ENCODE data around the gene OIT3.

OIT3 gene

DNA sequence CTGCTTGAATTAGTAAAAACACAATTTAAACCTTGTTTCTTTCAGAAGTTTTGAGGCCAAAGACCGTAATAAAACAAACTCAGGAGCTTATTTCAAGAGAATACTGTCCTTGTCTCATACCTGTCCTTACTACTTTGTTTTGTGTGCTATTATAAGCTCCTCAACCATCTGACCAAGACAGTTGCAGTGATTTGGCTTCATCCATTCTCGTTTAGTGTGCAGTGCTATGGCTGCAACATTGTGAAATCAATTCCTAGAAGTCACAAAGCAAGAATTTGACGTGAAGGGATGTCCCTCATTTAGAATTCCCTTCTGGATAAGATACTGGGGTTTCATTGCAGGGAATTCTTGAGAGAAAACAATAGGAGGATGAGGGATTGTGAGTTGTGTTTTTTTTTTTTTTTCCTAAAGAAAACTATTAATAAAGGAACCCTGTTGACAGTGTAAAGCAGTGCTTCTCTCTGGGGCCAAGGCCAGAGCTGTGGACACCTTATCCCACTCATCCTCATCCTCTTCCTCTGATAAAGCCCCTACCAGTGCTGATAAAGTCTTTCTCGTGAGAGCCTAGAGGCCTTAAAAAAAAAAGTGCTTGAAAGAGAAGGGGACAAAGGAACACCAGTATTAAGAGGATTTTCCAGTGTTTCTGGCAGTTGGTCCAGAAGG lies at the start of gene OIT3:
OIT3 (plus strand) TSS at position 604 of the 663 bp plus-strand sequence. CDS start 60 bp downstream, outside the sequence.
- DNase-seq (ENCODE audit: low read depth in 1 of 2, low spot score in 1 of 2): no peak

DNA sequence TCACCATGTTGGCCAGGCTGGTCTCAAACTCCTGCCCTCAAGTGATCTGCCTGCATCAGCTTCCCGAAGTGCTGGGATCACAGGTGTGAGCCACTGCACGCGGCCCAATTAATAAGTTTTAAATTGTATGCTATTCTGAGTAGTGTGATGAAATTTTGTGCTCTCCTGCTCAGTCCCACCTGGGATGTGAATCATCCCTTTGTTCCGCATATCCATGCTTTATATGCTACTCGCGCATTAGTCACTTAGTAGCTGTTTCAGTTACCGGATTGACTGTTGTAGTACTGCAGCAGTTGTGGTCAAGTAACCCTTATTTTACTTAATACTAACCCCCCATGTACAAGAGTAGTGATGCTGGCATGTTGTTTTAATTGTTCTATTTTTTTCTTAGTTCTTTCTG lies 47.3 kb upstream of the OIT3 start:
- DNase-seq (ENCODE audit: low read depth in 1 of 2, low spot score in 1 of 2): no peak

DNA sequence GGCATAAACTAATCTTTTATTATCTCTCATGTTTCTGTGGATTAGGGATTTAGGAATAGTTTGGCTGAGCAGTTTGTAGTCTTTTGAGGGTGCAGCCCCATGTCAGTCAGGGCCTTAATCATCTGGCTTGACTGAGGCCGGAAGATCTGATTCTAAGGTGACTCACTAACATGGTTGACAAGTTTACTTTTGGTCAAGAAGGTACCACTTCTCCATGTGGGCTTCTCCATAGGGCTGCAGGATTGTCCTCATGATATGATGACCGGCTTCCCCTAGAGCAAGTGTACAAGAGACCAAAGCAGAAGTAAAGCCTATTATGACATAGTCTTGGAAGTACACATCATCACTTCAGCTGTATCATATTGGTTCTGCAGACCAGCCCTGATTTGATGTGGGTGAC lies 45.9 kb upstream of the OIT3 start:
- no peak for DNase-seq (ENCODE audit: low read depth in 1 of 2, low spot score in 1 of 2)

DNA sequence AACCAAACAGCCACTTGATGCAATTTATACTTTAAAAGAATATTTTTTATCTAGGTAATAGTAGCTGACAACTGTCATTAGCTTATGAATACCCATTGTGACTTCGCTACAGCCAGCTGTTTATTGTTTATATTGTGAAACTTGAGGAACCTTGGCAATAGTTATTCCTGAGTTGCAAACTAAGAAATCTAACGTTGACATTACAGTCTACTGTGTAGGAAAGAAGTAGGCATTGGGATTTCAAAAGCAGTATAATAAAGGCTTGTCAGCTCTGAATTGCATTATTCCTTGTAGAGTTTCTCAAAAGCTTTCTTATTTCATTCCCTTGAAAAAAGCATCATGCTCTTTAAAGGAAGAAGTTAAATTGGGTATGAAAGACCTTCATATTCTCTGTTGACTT lies 42.7 kb upstream of the OIT3 start:
- DNase-seq (ENCODE audit: low read depth in 1 of 2, low spot score in 1 of 2): no peak

DNA sequence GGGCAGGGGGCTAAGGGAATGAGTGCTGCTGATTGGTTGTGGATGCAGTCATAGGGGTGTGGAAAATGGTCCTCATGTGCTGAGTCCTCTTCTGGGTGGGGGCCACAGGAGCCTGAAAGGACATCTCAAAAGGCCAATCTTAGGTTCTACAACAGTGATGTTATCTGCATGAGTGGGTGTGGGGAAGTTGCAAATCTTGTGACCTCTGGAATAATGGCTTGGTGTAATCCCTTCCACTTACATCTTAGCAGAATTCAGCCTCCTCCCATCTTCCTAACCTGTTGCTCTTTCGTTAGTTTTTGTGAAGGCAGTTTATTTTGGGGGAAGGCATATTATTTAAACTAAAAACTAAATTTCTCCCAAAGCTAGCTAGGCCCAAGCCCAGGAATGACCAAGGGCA lies 42.0 kb upstream of the OIT3 start:
- DNase-seq (ENCODE audit: low read depth in 1 of 2, low spot score in 1 of 2): no peak

DNA sequence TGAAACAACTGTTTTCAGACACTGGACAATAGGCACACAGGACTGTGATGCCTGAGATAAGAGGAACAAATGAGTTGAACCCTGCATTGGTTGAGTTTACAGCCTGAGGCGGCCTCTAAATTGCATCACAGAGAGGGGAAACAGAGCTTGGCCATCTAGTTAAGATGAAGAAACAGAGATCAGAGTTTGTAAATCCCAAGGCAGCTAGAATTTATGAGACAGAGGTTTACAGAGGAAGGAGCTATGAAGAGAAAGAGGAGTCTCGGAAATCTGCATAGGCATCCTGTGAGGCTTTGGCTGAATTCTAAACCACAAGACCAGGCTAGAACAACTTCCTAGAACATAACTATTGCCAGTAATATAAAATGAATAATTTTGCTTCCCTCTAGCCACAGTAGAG lies 41.0 kb upstream of the OIT3 start:
- DNase-seq (ENCODE audit: low read depth in 1 of 2, low spot score in 1 of 2): no peak

DNA sequence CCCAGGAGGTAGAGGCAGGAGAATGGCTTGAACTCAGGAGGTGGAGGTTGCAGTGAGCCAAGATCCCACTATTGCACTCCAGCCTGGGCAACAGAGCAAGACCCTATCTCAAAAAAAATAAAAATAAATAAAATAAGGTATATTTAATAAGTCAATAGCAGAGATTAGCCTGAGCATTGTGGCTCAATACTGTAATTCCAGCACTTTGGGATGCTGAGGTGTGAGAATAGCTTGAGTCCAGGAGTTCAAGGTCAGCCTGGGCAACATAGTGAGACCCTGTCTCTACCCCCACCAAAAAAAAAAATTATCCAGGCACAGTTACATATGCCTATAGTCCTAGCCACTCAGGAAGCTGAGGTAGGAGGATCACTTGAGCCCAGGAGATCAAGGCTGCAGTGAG lies 38.4 kb upstream of the OIT3 start:
- no peak for DNase-seq (ENCODE audit: low read depth in 1 of 2, low spot score in 1 of 2)

DNA sequence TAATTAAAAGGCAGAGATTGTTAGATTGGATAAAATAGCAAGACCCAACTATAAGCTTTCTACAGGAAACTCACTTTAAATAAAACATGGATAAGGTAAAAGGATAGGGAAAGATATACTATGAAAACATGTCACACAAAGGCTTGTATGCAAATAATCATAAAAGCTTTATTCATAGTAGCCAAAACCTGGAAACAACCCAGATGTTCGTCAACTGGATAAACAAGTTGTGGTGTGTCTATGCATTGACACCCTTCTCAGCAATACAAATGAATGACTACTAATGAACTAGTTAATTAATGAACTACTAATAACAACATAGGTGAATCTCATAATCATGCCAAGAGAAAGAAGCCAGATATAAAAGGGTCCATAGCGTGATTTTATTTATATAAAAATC lies 37.7 kb upstream of the OIT3 start:
- DNase-seq (ENCODE audit: low read depth in 1 of 2, low spot score in 1 of 2): no peak

DNA sequence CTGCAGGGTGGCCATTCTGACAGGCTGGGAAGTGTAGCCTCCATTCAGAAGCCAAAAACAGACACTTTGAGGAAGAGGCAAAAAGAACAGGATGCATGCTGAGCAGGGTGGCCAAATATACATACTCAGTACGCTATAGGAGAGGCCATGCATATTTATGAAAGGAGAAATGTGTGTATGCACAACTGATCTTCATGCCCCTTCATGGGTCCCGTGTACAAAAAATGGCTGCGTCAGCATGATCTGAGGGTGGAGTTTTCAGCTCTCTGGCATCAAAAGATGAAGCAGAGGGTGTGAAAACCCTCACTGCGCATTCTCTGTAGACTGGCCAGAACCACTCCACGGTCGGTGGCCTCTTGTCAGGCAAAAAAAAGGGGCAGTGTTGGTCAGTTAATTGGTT lies 35.5 kb upstream of the OIT3 start:
- no peak for DNase-seq (ENCODE audit: low read depth in 1 of 2, low spot score in 1 of 2)

DNA sequence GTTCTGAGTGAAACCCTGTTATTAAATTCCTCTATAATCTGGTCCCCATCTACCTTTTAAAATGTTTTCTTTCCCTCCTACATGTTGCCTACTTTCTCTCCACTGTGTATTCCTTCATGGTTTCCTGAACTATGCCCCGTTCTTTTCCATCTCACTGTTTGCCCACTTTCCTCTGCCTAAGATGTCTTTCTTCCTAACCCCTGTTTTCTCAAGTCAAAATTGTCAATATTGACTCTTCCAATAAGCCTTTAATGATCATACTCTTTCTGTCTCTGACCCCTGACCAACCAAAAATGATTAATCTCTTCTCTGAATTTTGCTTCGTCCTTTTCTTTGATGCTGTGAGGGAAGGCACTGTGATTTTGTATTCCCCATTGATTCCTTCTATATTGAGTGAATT lies 30.6 kb upstream of the OIT3 start:
- no peak for DNase-seq (ENCODE audit: low read depth in 1 of 2, low spot score in 1 of 2)

DNA sequence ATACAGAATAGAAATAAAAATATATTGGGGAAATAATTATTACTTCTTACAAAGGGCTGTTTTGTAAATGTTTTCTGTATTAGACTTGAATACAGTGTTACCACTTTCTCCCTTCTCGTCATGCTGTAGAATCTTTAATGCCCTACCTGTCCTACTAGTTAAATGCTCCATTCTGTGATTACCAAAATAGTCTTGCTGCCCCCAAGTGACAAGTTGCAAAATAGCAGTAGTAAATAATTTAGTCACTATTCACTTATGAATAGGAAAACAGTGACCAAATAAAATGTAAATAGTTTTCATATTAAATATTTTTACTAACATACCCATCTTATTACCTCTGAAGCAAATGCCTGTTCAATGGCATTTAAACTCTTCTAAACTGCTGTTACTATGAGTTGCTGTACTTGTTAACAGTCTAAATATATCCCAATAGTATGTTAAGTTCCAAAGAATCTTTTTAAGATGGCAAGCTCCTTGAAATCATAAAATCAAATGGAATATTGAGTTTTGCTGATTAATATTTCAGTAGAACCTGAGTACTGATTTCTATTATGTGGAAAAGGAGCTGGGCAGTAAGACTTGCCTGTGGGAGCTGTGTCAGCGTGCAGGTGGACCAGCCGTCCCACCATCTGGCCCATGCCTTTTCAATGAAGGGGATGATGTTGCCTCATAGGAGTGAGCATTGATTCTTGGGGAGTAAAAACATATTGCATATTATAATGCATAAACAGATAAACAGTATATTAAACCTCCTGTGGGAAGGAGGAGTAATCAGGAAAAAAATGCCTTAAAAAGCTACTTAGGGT lies 18.1 kb upstream of the OIT3 start:
- no peak for DNase-seq (ENCODE audit: low read depth in 1 of 2, low spot score in 1 of 2)

DNA sequence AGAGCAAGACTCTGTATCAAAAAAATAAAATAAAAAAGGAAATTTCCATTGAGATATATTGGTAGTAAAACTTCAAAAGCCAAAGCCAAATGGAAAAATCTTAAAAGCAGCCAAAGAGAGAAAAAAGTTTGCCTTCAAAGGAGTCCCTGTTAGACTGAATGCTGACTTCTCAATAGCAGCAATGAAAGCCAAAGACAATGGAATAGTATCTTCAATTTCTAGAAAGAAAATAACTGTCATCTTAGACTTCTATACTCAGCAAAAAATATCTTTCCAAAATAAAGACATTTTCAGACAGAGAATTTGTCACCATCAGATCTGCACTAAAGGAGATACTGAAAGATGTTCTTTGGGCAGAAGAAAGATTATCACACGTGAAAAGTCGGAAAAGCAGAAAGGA lies 14.3 kb upstream of the OIT3 start:
- DNase-seq (ENCODE audit: low read depth in 1 of 2, low spot score in 1 of 2): no peak

DNA sequence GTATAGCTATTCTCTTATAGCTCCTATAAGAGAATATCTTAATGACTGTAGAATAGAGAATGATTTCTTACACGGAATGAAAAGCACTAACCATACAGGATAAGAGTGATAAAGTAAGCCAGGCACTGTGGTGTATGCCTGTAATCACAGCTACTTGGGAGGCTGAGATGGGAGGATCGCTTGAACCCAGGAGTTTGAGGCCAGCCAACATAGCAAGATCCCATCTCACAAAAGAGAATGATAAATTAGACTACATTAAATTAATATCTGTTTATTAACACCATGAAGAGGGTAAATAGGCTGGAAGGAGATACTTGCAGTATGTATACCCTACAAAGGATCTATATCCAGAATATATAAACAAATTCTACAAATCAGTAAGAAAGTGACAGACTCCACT lies 12.2 kb upstream of the OIT3 start:
- DNase-seq (ENCODE audit: low read depth in 1 of 2, low spot score in 1 of 2): no peak

DNA sequence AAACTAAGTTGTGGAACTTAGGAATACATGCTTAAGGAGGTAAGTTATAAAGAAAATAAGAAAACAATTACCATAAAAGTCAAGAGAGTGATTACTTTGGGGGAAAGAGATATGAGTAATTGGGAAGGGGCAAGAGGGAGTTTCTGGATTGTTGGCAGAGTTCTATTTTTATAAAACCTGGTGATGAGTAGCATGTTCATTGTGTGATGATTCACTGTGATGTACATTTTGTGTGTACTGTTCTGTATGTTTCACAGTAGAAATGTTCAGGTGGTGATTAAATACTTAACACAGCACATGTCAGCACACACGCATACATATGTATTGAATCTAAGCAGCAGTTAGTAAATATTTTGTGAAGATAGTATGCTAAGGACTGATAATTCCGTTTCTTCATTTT lies 9.7 kb upstream of the OIT3 start:
- no peak for DNase-seq (ENCODE audit: low read depth in 1 of 2, low spot score in 1 of 2)

DNA sequence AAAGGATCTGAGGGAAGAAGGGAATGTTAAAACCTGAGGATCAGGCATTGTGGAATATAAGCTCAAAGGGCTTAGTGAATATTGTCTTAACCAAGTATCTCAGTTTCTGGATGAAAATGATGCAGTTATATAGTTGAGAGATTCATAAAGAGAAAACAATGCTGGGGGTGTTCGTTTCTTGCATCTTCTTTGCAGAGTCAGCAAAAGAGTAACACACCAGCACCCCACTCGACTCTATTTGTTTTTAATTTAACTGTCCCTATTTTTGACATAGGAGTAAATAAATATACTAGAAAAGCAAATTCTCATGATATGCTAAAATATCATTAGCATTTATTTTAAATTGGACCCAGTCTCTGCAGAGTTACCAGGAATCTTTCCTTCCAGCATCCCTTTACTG lies 7.6 kb upstream of the OIT3 start:
- DNase-seq (ENCODE audit: low read depth in 1 of 2, low spot score in 1 of 2): no peak

DNA sequence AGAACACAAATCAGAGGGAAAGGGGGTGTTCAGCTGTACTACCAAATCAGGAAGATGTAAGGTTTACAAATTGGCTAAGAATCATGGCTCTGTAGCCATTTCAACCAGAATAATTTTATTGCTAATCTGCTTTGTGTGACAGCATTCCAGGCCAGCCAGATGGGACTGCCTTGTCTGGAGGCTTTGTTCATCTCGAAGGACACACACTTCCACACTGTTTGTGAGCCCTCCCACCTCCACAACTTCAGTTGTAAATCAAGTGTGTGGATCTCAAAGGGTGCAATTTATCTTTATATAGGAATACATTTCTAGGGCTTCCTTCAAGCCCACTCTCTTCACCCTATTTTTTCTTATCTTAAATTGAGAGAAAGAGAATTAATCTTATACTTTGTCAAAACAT lies 6.9 kb upstream of the OIT3 start:
- no peak for DNase-seq (ENCODE audit: low read depth in 1 of 2, low spot score in 1 of 2)

DNA sequence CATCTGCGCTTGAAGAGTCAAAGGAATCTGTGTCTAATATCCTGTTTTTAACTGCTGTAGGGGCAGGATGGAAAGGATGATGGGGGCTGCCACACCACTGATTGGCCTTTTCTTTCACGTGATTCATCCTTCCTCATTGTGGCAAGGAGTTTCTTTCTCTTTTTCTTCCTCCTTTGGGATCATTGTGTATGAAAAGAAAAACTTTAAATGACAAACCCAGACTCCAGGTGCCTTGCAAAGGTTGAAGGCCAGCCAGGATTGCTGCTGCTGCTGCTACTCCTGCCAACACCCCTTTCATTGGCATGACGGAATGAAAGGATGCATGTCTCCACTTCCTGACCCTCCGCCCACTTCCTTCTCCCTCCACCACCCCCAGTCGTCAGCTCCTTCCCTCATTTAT lies 6.5 kb upstream of the OIT3 start:
- DNase-seq (ENCODE audit: low read depth in 1 of 2, low spot score in 1 of 2): no peak

DNA sequence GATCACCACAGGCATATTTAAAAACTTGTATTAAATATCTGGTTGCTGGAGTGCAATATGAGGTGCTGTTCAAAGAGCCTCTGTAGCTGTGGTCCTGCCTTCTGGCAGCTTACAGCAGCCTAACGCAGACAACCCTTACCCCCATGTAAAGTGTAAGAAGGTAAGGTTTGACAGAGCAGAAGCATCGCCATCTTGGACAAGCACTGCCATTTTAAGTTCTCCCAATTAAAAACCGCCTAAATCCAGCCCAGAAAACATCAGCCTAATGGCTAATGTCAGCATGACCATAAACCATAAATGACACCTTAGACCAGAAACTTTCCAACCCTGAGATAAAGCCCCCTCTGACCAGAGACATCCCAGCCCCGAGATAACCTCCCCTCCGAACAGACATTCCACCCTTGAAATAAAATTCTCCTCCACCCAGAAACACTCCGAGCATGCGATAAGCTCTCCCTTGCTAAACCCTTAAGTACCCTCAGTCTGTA lies 5.3 kb upstream of the OIT3 start:
- DNase-seq (ENCODE audit: low read depth in 1 of 2, low spot score in 1 of 2): no peak

DNA sequence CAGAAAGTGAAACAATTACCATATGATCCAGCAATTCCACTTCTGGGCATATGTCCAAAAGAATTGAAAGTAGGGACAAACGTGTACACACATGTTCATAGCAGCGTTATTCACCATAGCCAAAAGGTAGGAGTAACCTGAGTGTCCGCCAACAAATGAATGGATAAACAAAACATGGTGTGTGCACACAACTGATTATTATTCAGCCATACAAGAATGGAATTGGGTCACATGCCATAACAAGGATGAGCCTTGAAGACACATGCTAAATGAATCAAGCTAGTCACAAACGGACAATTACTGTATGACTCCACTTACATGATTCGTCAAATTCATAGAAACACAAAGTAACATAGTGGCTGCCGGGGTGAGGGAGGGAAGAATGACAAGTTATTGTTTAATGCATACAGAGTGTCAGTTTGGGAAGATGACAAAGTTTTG lies 4.1 kb upstream of the OIT3 start:
- DNase-seq (ENCODE audit: low read depth in 1 of 2, low spot score in 1 of 2): no peak

DNA sequence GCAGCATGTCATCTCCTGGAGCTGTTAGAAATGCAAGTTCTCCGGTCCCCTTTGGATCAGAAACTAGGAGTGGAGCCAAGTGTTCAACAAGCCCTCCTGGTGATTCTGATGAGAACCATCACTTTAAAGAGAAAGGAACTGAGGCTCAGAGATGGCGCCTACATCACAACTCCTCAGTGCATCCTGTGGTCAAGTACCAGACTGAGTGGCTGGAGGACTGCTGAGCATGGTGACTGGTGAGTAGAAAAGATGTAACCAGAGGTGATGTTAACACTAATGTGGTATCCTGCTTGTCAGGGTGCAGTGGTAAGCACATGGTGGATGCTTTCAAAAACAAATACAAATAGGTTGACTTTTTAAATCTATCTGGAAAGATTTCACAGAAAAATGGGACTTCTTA lies 3.5 kb upstream of the OIT3 start:
- DNase-seq (ENCODE audit: low read depth in 1 of 2, low spot score in 1 of 2): no peak

DNA sequence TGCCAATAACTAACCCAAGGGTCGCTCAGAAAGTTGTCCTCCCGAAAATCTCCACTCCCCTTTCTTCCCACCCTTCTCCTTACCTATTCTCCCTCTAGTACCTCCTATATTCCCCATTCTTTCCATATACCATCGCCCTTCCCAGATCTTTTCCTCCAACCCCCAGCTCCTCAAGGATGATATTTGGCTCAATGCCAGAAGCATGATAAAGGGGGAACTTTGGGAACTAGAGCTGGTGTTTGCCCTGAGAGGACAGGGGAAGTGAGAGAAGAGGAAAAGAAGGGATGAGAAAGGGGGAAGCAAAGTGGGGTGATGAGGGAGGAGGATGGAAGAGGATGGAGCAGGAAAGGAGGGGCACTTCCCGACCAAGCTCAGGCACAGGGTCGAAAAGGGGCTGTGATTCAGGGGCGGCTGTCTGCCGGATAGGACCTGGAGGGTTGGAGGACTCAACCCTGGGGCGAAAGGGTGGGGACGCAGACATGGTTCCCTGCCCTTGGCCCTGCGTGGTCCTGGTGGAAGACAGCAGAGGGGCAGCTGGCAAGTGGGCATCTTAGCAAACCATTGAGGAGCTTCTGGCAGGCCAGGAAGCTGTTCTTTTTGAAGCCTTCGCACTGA lies 1.8 kb downstream of the OIT3 start:
- DNase-seq (ENCODE audit: low read depth in 1 of 2, low spot score in 1 of 2): no peak

DNA sequence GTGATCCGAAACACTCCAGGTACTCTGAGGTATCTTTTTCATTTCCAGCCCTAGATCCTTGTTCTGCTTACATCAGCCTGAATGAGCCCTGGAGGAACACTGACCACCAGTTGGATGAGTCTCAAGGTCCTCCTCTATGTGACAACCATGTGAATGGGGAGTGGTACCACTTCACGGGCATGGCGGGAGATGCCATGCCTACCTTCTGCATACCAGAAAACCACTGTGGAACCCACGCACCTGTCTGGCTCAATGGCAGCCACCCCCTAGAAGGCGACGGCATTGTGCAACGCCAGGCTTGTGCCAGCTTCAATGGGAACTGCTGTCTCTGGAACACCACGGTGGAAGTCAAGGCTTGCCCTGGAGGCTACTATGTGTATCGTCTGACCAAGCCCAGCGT lies 5.1 kb downstream of the OIT3 start:
- no peak for DNase-seq (ENCODE audit: low read depth in 1 of 2, low spot score in 1 of 2)

Measured in stimulated activated CD4-positive, alpha-beta T cell treated with anti-CD3 and anti-CD28 coated beads, Interleukin-15, amount 100 ng/mL, for 1 hour (primary cell).